Natural killer cell (primary cell): ENCODE measurements around the gene GALNT9. TPM values are rescaled to one million over a fixed set of nuclear protein-coding genes. Genes with fewer than 3 reads are reported as not detected.

ENCODE experiments used
- ATAC-seq, 3 donors: fragments of 150-1000 bp in 2 of 3; fragments of 200-7000 bp in 1 of 3; cut with Tn5 transposase; 1 replicate in 1 of 3; 2 replicates in 2 of 3; pipeline ENCODE4 v1.10.0; 2021; ENCODE audit warnings: mild to moderate bottlenecking in 2 of 3, moderate library complexity in 2 of 3
- DNase-seq, 2 donors: peaks; one replicate each; pipeline versions ENCODE4 v3.0.0 to v3.0.0-alpha.2; 2013 to 2021; ENCODE audit warnings: mixed read lengths in 1 of 2
- H3K27ac ChIP-seq: one replicate; pipeline ENCODE4 v1.5.1; 2013; ENCODE audit warnings: mild to moderate bottlenecking, low read length
- H3K27me3 ChIP-seq: one replicate; pipeline ENCODE4 v1.6.1; 2013; ENCODE audit warnings: low read length; ENCODE audit not compliant: control insufficient read depth, insufficient read depth
- H3K36me3 ChIP-seq: one replicate; pipeline ENCODE4 v1.6.1; 2013; ENCODE audit warnings: low read length; ENCODE audit not compliant: control insufficient read depth, insufficient read depth
- H3K4me1 ChIP-seq: one replicate; pipeline ENCODE4 v1.6.1; 2013; ENCODE audit warnings: low read length; ENCODE audit not compliant: control insufficient read depth, insufficient read depth
- H3K4me3 ChIP-seq: one replicate; pipeline ENCODE4 v1.5.1; 2013; ENCODE audit warnings: low read length
- H3K9me3 ChIP-seq: one replicate; pipeline ENCODE4 v1.6.1; 2013; ENCODE audit warnings: low read length; ENCODE audit not compliant: control insufficient read depth, insufficient read depth
- H3K27ac Mint-ChIP-seq, 2 donors: one replicate each; pipeline ENCODE4 v1.8.0; 2022; ENCODE audit warnings: mild to moderate bottlenecking in 2 of 2, mixed read lengths in 2 of 2, moderate library complexity in 1 of 2
- H3K27me3 Mint-ChIP-seq, 2 donors: one replicate each; pipeline ENCODE4 v1.8.0; 2022; ENCODE audit warnings: low read depth in 2 of 2, mixed read lengths in 2 of 2
- H3K36me3 Mint-ChIP-seq: one replicate; pipeline ENCODE4 v1.8.0; 2022; ENCODE audit warnings: mixed read lengths
- H3K4me1 Mint-ChIP-seq, 2 donors: one replicate each; pipeline ENCODE4 v1.8.0; 2022; ENCODE audit warnings: mixed read lengths in 2 of 2
- H3K4me3 Mint-ChIP-seq: one replicate; pipeline ENCODE4 v1.8.0; 2022; ENCODE audit warnings: mild to moderate bottlenecking, moderate library complexity, mixed read lengths
- H3K9me3 Mint-ChIP-seq, 2 donors: one replicate each; pipeline ENCODE4 v1.8.0; 2022; ENCODE audit warnings: mixed read lengths in 2 of 2
- CTCF ChIP-seq: fragments of 200-600 bp; IDR thresholded peaks from one replicate; pipeline ENCODE4 v1.8.0; 2022; ENCODE audit warnings: antibody characterized with exemption
- WGBS: methylation state at CpG from one replicate; pipeline ENCODE4 v1.1.7; 2013; ENCODE audit warnings: missing lambda C conversion rate; ENCODE audit not compliant: insufficient coverage; 5-methylcytosine and 5-hydroxymethylcytosine counted together
- intact Hi-C: fragments of 100-400 bp; cut with micrococcal nuclease; formaldehyde crosslinking; loops from one replicate; pipeline ENCODE4 v1.14.2; 2022
- total RNA-seq, 4 donors: library from RNA; stranded (reverse); fragments of 120-200 nt in 1 of 4; gene quantifications; one replicate each; pipeline versions ENCODE4 v1.2.3 to v1.2.4, GENCODE V29; 2013 to 2022

GALNT9 gene
- total RNA-seq, 3 donors from 2014 or later (not counting 1 experiment from before 2014, with no cell fraction given): not detected

- Histone ChIP-seq H3K27me3 (peaks cover 9% of the 10 kb centered on the region), H3K4me1 (peaks cover 8% of the 10 kb centered on the region), H3K27ac (no peak overlapping the region), H3K9me3 (peaks cover 11% of the 10 kb centered on the region), H3K4me3 (no peak overlapping the region), H3K36me3 (no peaks in the 10 kb centered on the region)
- TF ChIP-seq CTCF: no peak
- Mint-ChIP-seq H3K4me1 (peaks cover 5 to 8% of the 10 kb centered on the region in 2 donors), H3K4me3 (no peak overlapping the region), H3K9me3 (no peaks in the 10 kb centered on the region), H3K36me3 (no peaks in the 10 kb centered on the region), H3K27ac (no peak overlapping the region), H3K27me3 (peaks cover 8 to 12% of the 10 kb centered on the region in 2 donors)
- DNase-seq (no peak), ATAC-seq (no peak)
- intact Hi-C loops: no loop called here
- 84% methylated on average over 36 of the region's 36 CpGs for WGBS
Measured at GRCh38 chr12:132287391-132288238, 41.8 kb downstream of the GALNT9 start.

GRCh38 chr12:132286912-132287311, 42.5 kb downstream of the GALNT9 start:
- no peaks in the 10 kb centered on the region for H3K36me3 Mint-ChIP-seq
- no peak for ATAC-seq
- peaks cover 8% of the 10 kb centered on the region for H3K4me1 ChIP-seq

DNA sequence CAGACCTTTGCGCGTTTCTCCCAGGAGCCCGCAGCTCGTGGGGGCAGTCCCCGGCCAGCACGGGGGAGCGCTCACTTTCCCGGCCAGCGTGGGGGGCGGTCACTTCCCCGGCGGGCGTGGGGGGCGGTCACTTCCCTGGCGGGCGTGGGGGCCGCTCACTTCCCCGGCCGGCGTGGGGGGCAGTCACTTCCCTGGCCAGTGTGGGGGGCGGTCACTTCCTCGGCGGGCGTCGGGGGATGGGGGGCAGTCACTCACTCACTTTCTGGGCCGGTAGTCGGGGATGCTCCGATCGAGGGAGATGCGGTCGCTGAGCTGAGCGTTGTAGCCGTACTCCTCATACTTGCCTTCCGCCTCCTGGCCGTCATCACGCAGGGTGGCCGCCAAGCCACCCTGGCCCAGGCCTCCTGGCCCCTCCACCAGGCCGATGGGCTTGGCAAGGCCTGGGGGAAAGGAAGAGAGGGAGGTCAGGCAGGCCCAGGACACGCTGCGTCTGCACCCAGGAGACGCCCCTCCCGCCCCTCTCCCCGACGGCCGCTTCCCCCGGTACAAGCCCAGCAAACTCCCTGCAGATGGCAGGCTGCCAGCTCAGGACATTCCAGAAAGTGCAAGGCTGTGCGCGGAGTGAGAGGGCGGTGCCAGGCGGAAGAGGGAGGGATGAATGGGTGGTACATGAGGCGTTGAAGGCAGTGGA, 43.3 kb downstream of the GALNT9 start:
- DNase-seq (no peak), ATAC-seq (no peak)
- Mint-ChIP-seq H3K9me3 (no peaks in the 10 kb centered on the region), H3K27me3 (peaks cover 8 to 12% of the 10 kb centered on the region in 2 donors), H3K36me3 (no peaks in the 10 kb centered on the region), H3K4me3 (no peak overlapping the region), H3K4me1 (peaks cover 4 to 5% of the 10 kb centered on the region in 2 donors), H3K27ac (no peak overlapping the region)
- H3K27me3 ChIP-seq: peaks cover 9% of the 10 kb centered on the region
- WGBS: 10% methylated on average over 51 of the region's 51 CpGs
- peaks cover 8% of the 10 kb centered on the region for H3K4me1 ChIP-seq
- intact Hi-C loops: no loop called here
- H3K4me3 ChIP-seq: no peak overlapping the region
- H3K9me3 ChIP-seq: peaks cover 6% of the 10 kb centered on the region
- no peaks in the 10 kb centered on the region for H3K36me3 ChIP-seq
- no peak for TF ChIP-seq CTCF
- no peak overlapping the region for H3K27ac ChIP-seq

More at GRCh38 chr12:132286912-132287311, 42.5 kb downstream of the GALNT9 start:
- Histone ChIP-seq H3K9me3 (peaks cover 11% of the 10 kb centered on the region), H3K36me3 (no peaks in the 10 kb centered on the region), H3K27me3 (peaks cover 9% of the 10 kb centered on the region), H3K4me3 (no peak overlapping the region), H3K27ac (no peak overlapping the region)
- no peak for DNase-seq
- peaks cover 5% of the 10 kb centered on the region in 2 donors for H3K4me1 Mint-ChIP-seq
- TF ChIP-seq CTCF: no peak
- no peak overlapping the region for H3K4me3 Mint-ChIP-seq
- 84% methylated on average over 23 of the region's 23 CpGs for WGBS
- H3K27me3 Mint-ChIP-seq: peaks cover 8 to 12% of the 10 kb centered on the region in 2 donors
- H3K9me3 Mint-ChIP-seq: no peaks in the 10 kb centered on the region
- H3K27ac Mint-ChIP-seq: no peak overlapping the region
- intact Hi-C loops: no loop called here
